HepG2 (cell line): ENCODE measurements around the gene DLG3. TPM values are rescaled to one million over a fixed set of nuclear protein-coding genes. Genes with fewer than 3 reads are reported as not detected.

ENCODE experiments used
- ATAC-seq: fragments of 200-7000 bp; cut with Tn5 transposase; 3 replicates; pipeline ENCODE4 v1.9.1; 2020; ENCODE audit warnings: mild to moderate bottlenecking, moderate library complexity
- BruUV-seq: library from RNA; stranded (reverse); fragments of 400-500 nt; replicated peaks from 2 replicates; lab custom pipeline; 2021; lab: Mats Ljungman, UMichigan
- CTCF ChIA-PET: fragments of 300-600 bp; formaldehyde crosslinking; extraction: SDS; loops from one replicate; lab custom pipeline; 2021; ENCODE audit warnings: low total read pairs, inconsistent platforms, low intra/inter-chr PET ratio; lab: Yijun Ruan, JAX
- POLR2A ChIA-PET: fragments of 350-600 bp; sonication (Branson Sonifier 250); formaldehyde crosslinking; loops from one replicate; lab custom pipeline; 2020; ENCODE audit warnings: antibody characterized with exemption, inconsistent platforms; lab: Yijun Ruan, JAX
- DNase-seq: peaks from one replicate; pipeline ENCODE4 v3.0.0-alpha.2; 2015; ENCODE audit warnings: low spot score
- FAIRE-seq: peaks from 3 replicates; lab custom pipeline; 2011; peaks lifted over from hg19 to GRCh38; lab: Jason Lieb, UNC
- H2AFZ ChIP-seq: one replicate; pipeline ENCODE4 v1.6.1; 2011; ENCODE audit warnings: low read length, inconsistent platforms
- H3K27ac ChIP-seq: fragments of 300-600 bp; 3 replicates; pipeline ENCODE4 v1.8.0; 2011; ENCODE audit warnings: mixed run types, mild to moderate bottlenecking, mixed read lengths, low read length, inconsistent platforms; ENCODE audit not compliant: insufficient read depth; ENCODE audit errors: extremely low read length
- H3K27me3 ChIP-seq, 2 experiments: fragments of 200-600 bp in 1 of 2; 2 replicates in 1 of 2; 3 replicates in 1 of 2; pipeline versions ENCODE4 v1.6.0 to v1.8.0; 2011; ENCODE audit warnings: low read length in 2 of 2, mild to moderate bottlenecking in 2 of 2, moderate library complexity in 2 of 2, inconsistent platforms in 1 of 2; ENCODE audit not compliant: insufficient read depth in 2 of 2, control insufficient read depth in 1 of 2
- H3K36me3 ChIP-seq, 2 experiments: fragments of 200-600 bp in 1 of 2; replicated peaks in 1 of 2; 2 replicates in 1 of 2; 3 replicates in 1 of 2; pipeline versions ENCODE4 v1.5.1 to v1.8.0; 2011; ENCODE audit warnings: low read length in 2 of 2, inconsistent platforms in 1 of 2; ENCODE audit not compliant: insufficient read depth in 2 of 2, control insufficient read depth in 1 of 2
- H3K4me1 ChIP-seq: 2 replicates; pipeline ENCODE4 v1.5.1; 2012; ENCODE audit warnings: low read length, inconsistent platforms; ENCODE audit not compliant: insufficient read depth
- H3K4me2 ChIP-seq: 2 replicates; pipeline ENCODE4 v1.6.0; 2011; ENCODE audit warnings: low read depth, low read length, inconsistent platforms
- H3K4me3 ChIP-seq, 3 experiments: fragments of 200-600 bp in 1 of 3; sonication (generic), shearing (Covaris generic) in 1 of 3; replicated peaks in 1 of 3; 2 replicates each; pipeline ENCODE4 v1.5.1; 2011 to 2016; ENCODE audit warnings: low read length in 3 of 3, inconsistent platforms in 2 of 3, low read depth in 2 of 3, mild to moderate bottlenecking in 2 of 3, control low read depth in 1 of 3, mixed read lengths in 1 of 3; ENCODE audit not compliant: insufficient read depth in 1 of 3
- H3K79me2 ChIP-seq: one replicate; pipeline ENCODE4 v1.6.1; 2011; ENCODE audit warnings: low read length, inconsistent platforms; ENCODE audit not compliant: insufficient read depth
- H3K9ac ChIP-seq: 2 replicates; pipeline ENCODE4 v1.6.0; 2011; ENCODE audit warnings: mild to moderate bottlenecking, low read depth, low read length, inconsistent platforms; ENCODE audit not compliant: insufficient read depth
- H3K9me3 ChIP-seq: 2 replicates; pipeline ENCODE4 v1.5.1; 2012; ENCODE audit warnings: mild to moderate bottlenecking, low read length
- H4K20me1 ChIP-seq: 2 replicates; pipeline ENCODE4 v1.6.0; 2011; ENCODE audit warnings: inconsistent platforms, mild to moderate bottlenecking, low read length, moderate library complexity; ENCODE audit not compliant: insufficient read depth
- POLR2AphosphoS2 ChIP-seq: IDR thresholded peaks from 2 replicates; pipeline ENCODE4 v1.6.1; 2011; ENCODE audit warnings: low read depth, low read length, improper control_type of control experiment
- ZFP36 ChIP-seq: fragments of 150-350 bp; IDR thresholded peaks from 2 replicates; pipeline ENCODE4 v1.6.1; 2018; ENCODE audit warnings: borderline replicate concordance, low read length, low read depth; ENCODE audit not compliant: partially characterized antibody
- ZNF326 ChIP-seq: sonication (generic); formaldehyde crosslinking; IDR thresholded peaks from 2 replicates; pipeline ENCODE4 v1.4.0; 2020; ENCODE audit warnings: missing genetic modification reagents, borderline replicate concordance
- ZSCAN20 ChIP-seq: sonication (generic); formaldehyde crosslinking; IDR thresholded peaks from 2 replicates; pipeline ENCODE4 v1.4.0; 2020; ENCODE audit warnings: missing genetic modification reagents, mild to moderate bottlenecking, borderline replicate concordance
- WGBS: methylation state at CpG from one replicate; pipeline ENCODE4 v1.1.6; 2017; ENCODE audit warnings: low lambda C conversion rate; 5-methylcytosine and 5-hydroxymethylcytosine counted together
- in situ Hi-C: cut with HindIII; loops from 2 replicates; pipeline ENCODE4 v1.10.0; 2017; ENCODE audit warnings: low pct_unique_long_range_greater_than_20kb; ENCODE audit not compliant: extremely low pct_ligation_motif_present
- intact Hi-C: fragments of 100-400 bp; cut with micrococcal nuclease; formaldehyde crosslinking; loops from one replicate; pipeline ENCODE4 v1.10.0; 2022; ENCODE audit not compliant: unreplicated experiment
- polyA plus RNA-seq, 8 experiments: library from polyadenylated mRNA; depleted of rRNA in 3 of 8; stranded (reverse) in 7 of 8; unstranded in 1 of 8; fragments of >200 nt; fragmentation: Illumina TruSeq in 4 of 8; extraction: Trizol in 4 of 8; gene quantifications; 2 replicates each; pipeline versions ENCODE4 v1.2.1 to v1.2.3, GENCODE V29; 2011 to 2016; ENCODE audit warnings: low read depth in 4 of 8, missing spikeins in 1 of 8, mixed read lengths in 1 of 8; ENCODE audit not compliant: insufficient read depth in 1 of 8
- total RNA-seq, 5 experiments: library from RNA; depleted of rRNA; stranded (reverse); fragments of >200 nt; fragmentation: Illumina TruSeq; extraction: Trizol; gene quantifications; 2 replicates each; pipeline ENCODE4 v1.2.3, GENCODE V29; 2016; ENCODE audit warnings: low read depth in 1 of 5
- TF ChIP-seq, protein P1 (sequence below): sonication (generic); formaldehyde crosslinking; IDR thresholded peaks from 2 replicates; pipeline ENCODE4 v1.5.0; 2020; ENCODE audit warnings: missing genetic modification reagents
- TF ChIP-seq, protein P2 (sequence below): sonication (generic); formaldehyde crosslinking; IDR thresholded peaks from 2 replicates; pipeline ENCODE4 v1.5.0; 2020; ENCODE audit warnings: missing genetic modification reagents

The DLG3 gene
- total and polyA plus RNA-seq, 2 of the 13 experiments (the other 11 are each of a cell fraction or from before 2014, with no cell fraction given): 9.9 to 19.4 TPM

DNA sequence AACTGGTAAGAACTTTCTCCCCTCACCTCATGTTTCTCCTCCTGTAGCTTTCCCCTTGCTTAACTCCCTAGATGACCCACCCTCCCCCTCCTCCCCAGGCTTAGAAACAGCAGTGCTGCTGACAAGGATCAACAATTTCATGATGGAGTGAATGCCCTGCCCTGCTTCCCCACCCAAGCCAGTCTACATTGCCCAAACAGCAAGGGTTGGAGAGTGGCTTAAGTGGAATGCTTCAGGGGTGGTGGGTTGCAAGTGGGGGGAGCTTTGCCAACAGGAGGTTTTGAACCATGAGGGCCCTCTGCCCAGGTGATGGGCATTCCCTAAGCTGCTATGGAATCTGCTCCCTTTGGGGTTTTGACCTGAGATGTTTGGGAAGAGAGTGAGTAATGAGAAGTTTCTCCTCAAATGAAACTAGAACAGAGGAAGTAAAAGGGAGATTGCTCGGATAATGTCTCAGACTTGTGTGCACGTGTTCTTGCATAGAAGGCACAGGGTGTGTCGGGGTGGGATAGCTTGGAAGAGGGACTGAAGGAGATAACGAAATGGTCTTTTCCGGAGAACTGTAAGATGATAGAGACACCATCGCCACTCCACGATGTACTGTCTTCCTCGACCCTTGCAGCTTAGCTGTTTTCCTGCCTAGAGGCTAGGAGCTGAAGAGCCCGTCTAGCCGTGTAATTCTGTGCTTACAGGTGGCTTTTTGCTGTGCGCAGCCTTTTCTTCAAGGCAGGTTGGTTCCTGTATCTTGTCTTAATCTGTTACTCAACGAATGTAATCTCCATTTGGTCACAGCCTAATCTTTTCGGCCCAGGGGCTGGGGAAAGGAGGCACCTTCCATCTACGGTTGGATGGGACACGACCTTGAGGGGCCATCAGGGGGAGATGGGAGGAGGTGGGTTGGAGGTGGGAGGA lies 11.4 kb upstream of the DLG3 start:
- Histone ChIP-seq H3K9me3 (no peaks in the 10 kb centered on the region), H3K4me1 (peaks cover 22% of the 10 kb centered on the region), H3K79me2 (no peaks in the 10 kb centered on the region), H3K4me2 (peak overlapping the region; percentile 82), H3K9ac (0 out of 2 replicates have a peak overlapping the region, but pooled peaks have one; percentile 34), H4K20me1 (no peaks in the 10 kb centered on the region), H3K4me3 (peak overlapping the region; percentile 34 to 80 (median 47)), H3K36me3 (no peaks in the 10 kb centered on the region), H3K27me3 (no peaks in the 10 kb centered on the region), H2AFZ (no peak overlapping the region), H3K27ac (no peak overlapping the region)
- WGBS: 59% methylated on average over 13 of the region's 15 CpGs
- intact Hi-C loops: loop anchor here (5.0 kb wide), 1 partner anchor 141 kb away; the partner anchor contains the start of gene KIF4A
- in situ Hi-C loops: no loop called here
- DNase-seq (no peak), FAIRE-seq (no peak), ATAC-seq (no peak)
- ChIA-PET POLR2A (interaction anchor here (1.7 kb wide), 1 partner anchor 10 kb away, joined by 9 read pairs; the partner anchor contains the start of gene GDPD2), CTCF (no interaction called here)
- TF ChIP-seq, protein P1, sequence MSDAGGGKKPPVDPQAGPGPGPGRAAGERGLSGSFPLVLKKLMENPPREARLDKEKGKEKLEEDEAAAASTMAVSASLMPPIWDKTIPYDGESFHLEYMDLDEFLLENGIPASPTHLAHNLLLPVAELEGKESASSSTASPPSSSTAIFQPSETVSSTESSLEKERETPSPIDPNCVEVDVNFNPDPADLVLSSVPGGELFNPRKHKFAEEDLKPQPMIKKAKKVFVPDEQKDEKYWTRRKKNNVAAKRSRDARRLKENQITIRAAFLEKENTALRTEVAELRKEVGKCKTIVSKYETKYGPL (CRISPR knock-in tag): no peak
- TF ChIP-seq ZFP36 (no peak), ZSCAN20 (CRISPR knock-in tag) (no peak), POLR2AphosphoS2 (no peak), ZNF326 (no peak)
- TF ChIP-seq, protein P2, sequence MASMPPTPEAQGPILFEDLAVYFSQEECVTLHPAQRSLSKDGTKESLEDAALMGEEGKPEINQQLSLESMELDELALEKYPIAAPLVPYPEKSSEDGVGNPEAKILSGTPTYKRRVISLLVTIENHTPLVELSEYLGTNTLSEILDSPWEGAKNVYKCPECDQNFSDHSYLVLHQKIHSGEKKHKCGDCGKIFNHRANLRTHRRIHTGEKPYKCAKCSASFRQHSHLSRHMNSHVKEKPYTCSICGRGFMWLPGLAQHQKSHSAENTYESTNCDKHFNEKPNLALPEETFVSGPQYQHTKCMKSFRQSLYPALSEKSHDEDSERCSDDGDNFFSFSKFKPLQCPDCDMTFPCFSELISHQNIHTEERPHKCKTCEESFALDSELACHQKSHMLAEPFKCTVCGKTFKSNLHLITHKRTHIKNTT (CRISPR knock-in tag): no peak
- BruUV-seq: no TSS peak
